A549 (cell line): ENCODE results near the gene ZNF608. TPM values are rescaled to one million over a fixed set of nuclear protein-coding genes. Genes with fewer than 3 reads are reported as not detected.

Experiments used
- ATAC-seq, 2 experiments: fragments of 200-7000 bp in 1 of 2; fragments of >200 bp in 1 of 2; cut with Nextera tagmentation in 1 of 2; cut with Tn5 transposase in 1 of 2; 3 replicates each; pipeline versions ENCODE4 v1.8.0 to v1.9.1; 2018 to 2020; ENCODE audit warnings: mild to moderate bottlenecking in 1 of 2, moderate library complexity in 1 of 2
- CTCF ChIA-PET: fragments of 300-600 bp; sonication (Branson Sonifier 250); formaldehyde crosslinking; extraction: SDS; loops from one replicate; lab custom pipeline; 2021; ENCODE audit warnings: antibody characterized with exemption, inconsistent platforms; lab: Yijun Ruan, JAX
- POLR2A ChIA-PET: fragments of 350-600 bp; formaldehyde crosslinking; extraction: SDS; loops from one replicate; lab custom pipeline; 2021; ENCODE audit warnings: antibody characterized with exemption, inconsistent platforms; lab: Yijun Ruan, JAX
- DNase-seq, 2 experiments: peaks; one replicate each; pipeline versions ENCODE4 v3.0.0 to v3.0.0-alpha.2; 2011 to 2016; ENCODE audit warnings: low read depth in 1 of 2, low spot score in 1 of 2
- FAIRE-seq: peaks from 2 replicates; lab custom pipeline; 2011; peaks lifted over from hg19 to GRCh38; lab: Jason Lieb, UNC
- H3K27ac ChIP-seq, 2 experiments: fragments of >200 bp; sonication (Bioruptor Twin); formaldehyde crosslinking; 3 replicates each; pipeline ENCODE4 v1.5.1; 2016 to 2017
- H3K4me1 ChIP-seq: fragments of >200 bp; sonication (Bioruptor Twin); formaldehyde crosslinking; 3 replicates; pipeline ENCODE4 v1.6.1; 2016
- H3K4me2 ChIP-seq: fragments of >200 bp; sonication (Bioruptor Twin); formaldehyde crosslinking; 3 replicates; pipeline ENCODE4 v1.6.1; 2016
- H3K4me3 ChIP-seq: fragments of >200 bp; sonication (Bioruptor Twin); formaldehyde crosslinking; 3 replicates; pipeline ENCODE4 v1.5.1; 2016
- H3K9me3 ChIP-seq: fragments of >200 bp; sonication (Bioruptor Twin); formaldehyde crosslinking; 3 replicates; pipeline ENCODE4 v1.6.1; 2016
- ATOH8 ChIP-seq: fragments of 250-450 bp; sonication (Bioruptor Pico); IDR thresholded peaks from 2 replicates; pipeline ENCODE4 v1.5.0; 2020; ENCODE audit warnings: low read depth, mild to moderate bottlenecking, moderate library complexity
- BCL3 ChIP-seq: fragments of >200 bp; sonication (Bioruptor Twin); formaldehyde crosslinking; IDR thresholded peaks from 3 replicates; pipeline ENCODE4 v1.6.1; 2016
- CBX2 ChIP-seq: fragments of 200-600 bp; sonication (generic); IDR thresholded peaks from 2 replicates; pipeline ENCODE4 v1.6.1; 2016; ENCODE audit warnings: low read depth, mild to moderate bottlenecking, borderline replicate concordance
- CBX8 ChIP-seq: fragments of 200-600 bp; sonication (generic); IDR thresholded peaks from 2 replicates; pipeline ENCODE4 v1.6.1; 2016
- CHD2 ChIP-seq: fragments of 150-350 bp; IDR thresholded peaks from 2 replicates; pipeline ENCODE4 v1.6.1; 2014; ENCODE audit warnings: low read length; ENCODE audit not compliant: partially characterized antibody
- CHD4 ChIP-seq: fragments of 200-600 bp; sonication (generic); IDR thresholded peaks from 2 replicates; pipeline ENCODE4 v1.6.1; 2016; ENCODE audit warnings: antibody characterized with exemption, mild to moderate bottlenecking, borderline replicate concordance
- EHMT2 ChIP-seq: fragments of 200-600 bp; sonication (generic); IDR thresholded peaks from 2 replicates; pipeline ENCODE4 v1.6.1; 2016; ENCODE audit warnings: antibody characterized with exemption, low read depth, mild to moderate bottlenecking, moderate library complexity
- ELK1 ChIP-seq: fragments of 150-350 bp; IDR thresholded peaks from 2 replicates; pipeline ENCODE4 v1.6.1; 2014; ENCODE audit warnings: low read depth, mild to moderate bottlenecking, low read length
- EP300 ChIP-seq, 2 experiments: fragments of >200 bp; sonication (Bioruptor Twin); formaldehyde crosslinking; IDR thresholded peaks; 2 replicates in 1 of 2; 3 replicates in 1 of 2; pipeline ENCODE4 v1.6.1; 2016 to 2017
- FOSB ChIP-seq: fragments of 250-450 bp; sonication (Bioruptor Pico); IDR thresholded peaks from 2 replicates; pipeline ENCODE4 v1.5.0; 2020; ENCODE audit warnings: mild to moderate bottlenecking, moderate library complexity
- FOXS1 ChIP-seq: fragments of 250-450 bp; sonication (Bioruptor Pico); IDR thresholded peaks from 2 replicates; pipeline ENCODE4 v1.5.0; 2020; ENCODE audit warnings: mild to moderate bottlenecking, moderate library complexity
- HES2 ChIP-seq: fragments of >200 bp; sonication (Bioruptor Twin); formaldehyde crosslinking; IDR thresholded peaks from 2 replicates; pipeline ENCODE4 v1.6.1; 2016
- HEYL ChIP-seq: fragments of 250-450 bp; sonication (Bioruptor Pico); IDR thresholded peaks from 2 replicates; pipeline ENCODE4 v1.8.0; 2021; ENCODE audit warnings: mild to moderate bottlenecking, moderate library complexity
- HOXB13 ChIP-seq: fragments of 250-450 bp; sonication (Bioruptor Pico); IDR thresholded peaks from 2 replicates; pipeline ENCODE4 v1.5.0; 2020; ENCODE audit warnings: low read depth, mild to moderate bottlenecking, moderate library complexity
- JUNB ChIP-seq: fragments of >200 bp; sonication (Bioruptor Twin); formaldehyde crosslinking; IDR thresholded peaks from 2 replicates; pipeline ENCODE4 v1.6.1; 2016
- KDM1A ChIP-seq: fragments of 200-600 bp; sonication (generic); IDR thresholded peaks from 2 replicates; pipeline ENCODE4 v1.6.1; 2016; ENCODE audit warnings: low read depth, mild to moderate bottlenecking
- KDM5A ChIP-seq: fragments of 200-600 bp; sonication (generic); IDR thresholded peaks from 2 replicates; pipeline ENCODE4 v1.6.1; 2016; ENCODE audit warnings: antibody characterized with exemption, mild to moderate bottlenecking
- NPAS2 ChIP-seq: fragments of 250-450 bp; sonication (Bioruptor Pico); IDR thresholded peaks from 2 replicates; pipeline ENCODE4 v1.8.0; 2022; ENCODE audit warnings: mild to moderate bottlenecking, moderate library complexity, borderline replicate concordance
- NR3C1 ChIP-seq: fragments of >200 bp; sonication (Bioruptor Twin); formaldehyde crosslinking; IDR thresholded peaks from 3 replicates; pipeline ENCODE4 v1.6.1; 2017
- PHF8 ChIP-seq: fragments of 200-600 bp; sonication (generic); IDR thresholded peaks from 2 replicates; pipeline ENCODE4 v1.6.1; 2016; ENCODE audit warnings: low read depth, mild to moderate bottlenecking, antibody characterized with exemption, moderate library complexity, borderline replicate concordance
- RAD21 ChIP-seq, 2 experiments: fragments of >200 bp in 1 of 2; sonication (Bioruptor Twin) in 1 of 2; formaldehyde crosslinking in 1 of 2; IDR thresholded peaks in 1 of 2; conservative IDR thresholded peaks in 1 of 2; 2 replicates in 1 of 2; 3 replicates in 1 of 2; pipeline ENCODE4 v1.6.1; 2012 to 2018; ENCODE audit warnings: inconsistent platforms in 1 of 2
- RFX5 ChIP-seq: fragments of 450-650 bp; IDR thresholded peaks from 2 replicates; pipeline ENCODE4 v1.7.1; 2014; ENCODE audit warnings: antibody characterized with exemption, mild to moderate bottlenecking, moderate library complexity
- SMC3 ChIP-seq: fragments of >200 bp; sonication (Bioruptor Twin); formaldehyde crosslinking; IDR thresholded peaks from 3 replicates; pipeline ENCODE4 v1.6.1; 2018; ENCODE audit warnings: inconsistent platforms
- TFCP2L1 ChIP-seq: fragments of 250-450 bp; sonication (Bioruptor Pico); IDR thresholded peaks from 2 replicates; pipeline ENCODE4 v1.5.0; 2021; ENCODE audit warnings: mild to moderate bottlenecking
- ZC3H11A ChIP-seq: fragments of 450-650 bp; IDR thresholded peaks from 2 replicates; pipeline ENCODE4 v1.6.1; 2014; ENCODE audit warnings: antibody characterized with exemption, mild to moderate bottlenecking
- ZNF302 ChIP-seq: fragments of 250-450 bp; sonication (Bioruptor Pico); IDR thresholded peaks from 2 replicates; pipeline ENCODE4 v1.9.0; 2021; ENCODE audit warnings: inconsistent platforms, mild to moderate bottlenecking, moderate library complexity
- WGBS: methylation state at CpG from one replicate; pipeline ENCODE4 v1.1.6; 2017; ENCODE audit errors: missing lambda C conversion rate; 5-methylcytosine and 5-hydroxymethylcytosine counted together
- polyA plus RNA-seq, 4 experiments: library from polyadenylated mRNA; depleted of rRNA in 3 of 4; stranded (reverse); fragments of >200 nt; fragmentation: RNase III in 1 of 4; extraction: RNeasy Plus Mini Kit Qiagen cat#74134 plus additional on column Dnase treatment in 1 of 4; gene quantifications; 2 replicates in 3 of 4; 3 replicates in 1 of 4; pipeline ENCODE4 v1.2.3, GENCODE V29; 2011 to 2017
- TF ChIP-seq, protein P1 (sequence below): IDR thresholded peaks from 2 replicates; pipeline ENCODE4 v1.6.1; 2012
- TF ChIP-seq, protein P2 (sequence below): fragments of 250-450 bp; sonication (Bioruptor Pico); IDR thresholded peaks from 2 replicates; pipeline ENCODE4 v1.5.0; 2021; ENCODE audit warnings: mild to moderate bottlenecking, moderate library complexity, borderline replicate concordance
- TF ChIP-seq, protein P3 (sequence below): fragments of 450-650 bp; IDR thresholded peaks from 2 replicates; pipeline ENCODE4 v1.6.1; 2014; ENCODE audit warnings: antibody characterized with exemption

The ZNF608 gene
- polyA plus RNA-seq, 2 of the 4 experiments (the other 2 are of a cell fraction) = 0.77 to 1.8 TPM

DNA sequence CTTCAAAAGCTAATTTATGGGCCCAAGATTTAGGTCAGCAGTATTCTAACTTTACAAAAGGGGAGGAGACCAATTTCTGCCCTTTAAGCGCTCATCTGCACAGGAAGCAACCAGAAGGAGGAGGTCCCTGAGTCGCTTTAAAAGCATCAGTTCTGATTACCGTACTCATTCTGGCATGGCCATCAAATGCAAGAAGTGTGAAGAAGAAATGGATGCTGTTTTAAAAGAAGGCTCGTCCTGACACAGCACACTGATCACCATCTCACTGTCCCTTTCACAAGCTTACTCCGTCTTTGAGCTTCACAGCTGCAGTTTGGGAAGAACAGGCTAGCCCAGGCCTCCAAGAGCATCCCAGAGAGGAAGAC, 17.5 kb downstream of the ZNF608 start:
- Histone ChIP-seq H3K9me3 (no peaks in the 10 kb centered on the region), H3K4me1 (no peaks in the 10 kb centered on the region), H3K4me2 (no peak overlapping the region), H3K27ac (no peak overlapping the region), H3K4me3 (no peak overlapping the region)
- ChIA-PET POLR2A (no interaction called here), CTCF (no interaction called here)
- 87% methylated on average over 5 of the region's 5 CpGs for WGBS
- FAIRE-seq = no peak
- DNase-seq = no peak
- TF ChIP-seq HES2 = no peak
- TF ChIP-seq, protein P1, sequence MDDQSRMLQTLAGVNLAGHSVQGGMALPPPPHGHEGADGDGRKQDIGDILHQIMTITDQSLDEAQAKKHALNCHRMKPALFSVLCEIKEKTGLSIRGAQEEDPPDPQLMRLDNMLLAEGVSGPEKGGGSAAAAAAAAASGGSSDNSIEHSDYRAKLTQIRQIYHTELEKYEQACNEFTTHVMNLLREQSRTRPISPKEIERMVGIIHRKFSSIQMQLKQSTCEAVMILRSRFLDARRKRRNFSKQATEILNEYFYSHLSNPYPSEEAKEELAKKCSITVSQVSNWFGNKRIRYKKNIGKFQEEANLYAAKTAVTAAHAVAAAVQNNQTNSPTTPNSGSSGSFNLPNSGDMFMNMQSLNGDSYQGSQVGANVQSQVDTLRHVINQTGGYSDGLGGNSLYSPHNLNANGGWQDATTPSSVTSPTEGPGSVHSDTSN = no peak
- TF ChIP-seq JUNB = no peak
- TF ChIP-seq KDM5A = no peak
- no peak for TF ChIP-seq CBX2
- TF ChIP-seq HEYL (CRISPR knock-in tag) = no peak
- TF ChIP-seq, protein P2, sequence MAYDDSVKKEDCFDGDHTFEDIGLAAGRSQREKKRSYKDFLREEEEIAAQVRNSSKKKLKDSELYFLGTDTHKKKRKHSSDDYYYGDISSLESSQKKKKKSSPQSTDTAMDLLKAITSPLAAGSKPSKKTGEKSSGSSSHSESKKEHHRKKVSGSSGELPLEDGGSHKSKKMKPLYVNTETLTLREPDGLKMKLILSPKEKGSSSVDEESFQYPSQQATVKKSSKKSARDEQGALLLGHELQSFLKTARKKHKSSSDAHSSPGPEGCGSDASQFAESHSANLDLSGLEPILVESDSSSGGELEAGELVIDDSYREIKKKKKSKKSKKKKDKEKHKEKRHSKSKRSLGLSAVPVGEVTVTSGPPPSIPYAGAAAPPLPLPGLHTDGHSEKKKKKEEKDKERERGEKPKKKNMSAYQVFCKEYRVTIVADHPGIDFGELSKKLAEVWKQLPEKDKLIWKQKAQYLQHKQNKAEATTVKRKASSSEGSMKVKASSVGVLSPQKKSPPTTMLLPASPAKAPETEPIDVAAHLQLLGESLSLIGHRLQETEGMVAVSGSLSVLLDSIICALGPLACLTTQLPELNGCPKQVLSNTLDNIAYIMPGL (CRISPR knock-in tag) = no peak
- no peak for TF ChIP-seq KDM1A
- no peak for TF ChIP-seq NR3C1
- no peak for TF ChIP-seq CHD2
- TF ChIP-seq, protein P3, sequence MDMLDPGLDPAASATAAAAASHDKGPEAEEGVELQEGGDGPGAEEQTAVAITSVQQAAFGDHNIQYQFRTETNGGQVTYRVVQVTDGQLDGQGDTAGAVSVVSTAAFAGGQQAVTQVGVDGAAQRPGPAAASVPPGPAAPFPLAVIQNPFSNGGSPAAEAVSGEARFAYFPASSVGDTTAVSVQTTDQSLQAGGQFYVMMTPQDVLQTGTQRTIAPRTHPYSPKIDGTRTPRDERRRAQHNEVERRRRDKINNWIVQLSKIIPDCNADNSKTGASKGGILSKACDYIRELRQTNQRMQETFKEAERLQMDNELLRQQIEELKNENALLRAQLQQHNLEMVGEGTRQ = no peak
- no peak for TF ChIP-seq TFCP2L1
- TF ChIP-seq EP300 (IDR thresholded peaks at IDR 0.05) = no peak
- no peak for TF ChIP-seq FOSB (CRISPR knock-in tag)
- no peak for TF ChIP-seq CHD4
- no peak for TF ChIP-seq NPAS2 (CRISPR knock-in tag)
- no peak for TF ChIP-seq ATOH8
- no peak for TF ChIP-seq SMC3
- TF ChIP-seq PHF8 = no peak
- ATAC-seq = no peak

DNA sequence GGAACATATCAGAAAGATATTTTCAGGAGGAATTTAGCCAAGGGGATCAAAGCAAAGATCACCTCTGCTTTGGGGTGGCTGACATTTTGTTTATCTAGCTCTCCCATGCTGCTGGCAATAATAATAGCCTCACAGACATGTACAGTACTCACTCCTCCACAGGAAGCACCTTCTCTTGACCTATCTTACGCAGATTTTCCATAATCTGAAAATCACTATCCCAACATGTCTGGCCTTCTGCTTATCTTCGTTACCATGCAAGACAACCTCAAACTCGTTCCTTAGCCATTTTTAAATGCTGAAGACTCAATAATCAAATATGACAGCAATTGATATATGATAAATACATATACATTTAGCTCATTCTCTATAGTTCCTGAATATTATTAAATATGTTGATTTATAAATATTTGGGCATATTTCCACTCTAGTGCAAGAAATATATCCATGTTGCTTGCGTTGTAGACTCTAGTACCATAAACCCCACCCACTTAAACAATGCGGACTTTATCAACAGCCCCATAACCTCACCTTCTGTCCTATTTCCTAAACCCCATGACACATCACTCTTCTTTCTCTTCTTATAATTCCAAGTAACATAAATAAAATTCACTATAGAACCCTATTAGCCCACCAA, 18.0 kb downstream of the ZNF608 start:
- no peak for TF ChIP-seq RFX5
- no peak for TF ChIP-seq HOXB13
- TF ChIP-seq CBX2 = no peak
- TF ChIP-seq RAD21 (conservative IDR thresholded peaks at IDR 0.05 in 1 of 2, IDR thresholded peaks at IDR 0.05 in 1 of 2) = no peak
- TF ChIP-seq ATOH8 = no peak
- no peak for TF ChIP-seq ZC3H11A
- no peak for TF ChIP-seq EHMT2
- TF ChIP-seq CBX8 = no peak
- no peak for TF ChIP-seq KDM5A
- no peak for TF ChIP-seq ELK1
- TF ChIP-seq FOXS1 (CRISPR knock-in tag) = no peak
- TF ChIP-seq ZNF302 (CRISPR knock-in tag) = no peak
- no peak for TF ChIP-seq BCL3
- no peak overlapping the region for H3K27ac ChIP-seq
- no peak overlapping the region for H3K4me3 ChIP-seq
- WGBS = 83% methylated on average over 5 of the region's 5 CpGs
- ATAC-seq (no peak), DNase-seq (no peak), FAIRE-seq (no peak)
- no peaks in the 10 kb centered on the region for H3K4me1 ChIP-seq
- no peak overlapping the region for H3K4me2 ChIP-seq
- CTCF ChIA-PET = interaction anchor here (1.1 kb wide), 1 partner anchor 10 kb away, joined by 3 read pairs; no protein-coding TSS in a partner anchor
- H3K9me3 ChIP-seq = no peaks in the 10 kb centered on the region
- POLR2A ChIA-PET = no interaction called here
